NCI-H1092 treated with DMSO at 0.1 percent for 48 hours (cell line): ENCODE results near the gene EIF2D.

Source experiments
- DNase-seq: peaks from one replicate; lab custom pipeline; 2025; lab: John Stamatoyannopoulos, UW

The EIF2D gene

GRCh38 chr1:206547104-206547503, 65.2 kb downstream of the EIF2D start:
- no peak for DNase-seq

GRCh38 chr1:206545351-206545750, 66.9 kb downstream of the EIF2D start:
- DNase-seq = no peak

- peak; percentile 70 for DNase-seq
Measured at GRCh38 chr1:206544562-206545257, 67.6 kb downstream of the EIF2D start.
